Gastrocnemius medialis (tissue), 4 donors: Measurements from ENCODE around the gene FHOD3. TPM values are rescaled to one million over a fixed set of nuclear protein-coding genes. Genes with fewer than 3 reads are reported as not detected.
"Not testable (repeated sequence)": the region's sequence is repeated elsewhere in the genome, so short reads cannot be mapped to it uniquely, and the experiment has no call there.

Experiments
- ATAC-seq, 2 donors: fragments of 150-250 bp; one replicate each; pipeline ENCODE4 v1.9.1; 2016
- DNase-seq, 2 donors: peaks; one replicate each; pipeline ENCODE4 v3.0.0-alpha.2; 2019
- H3K27ac ChIP-seq, 4 donors: fragments of 200-600 bp; sonication (generic); 1 replicate in 1 of 4; 2 replicates in 3 of 4; pipeline ENCODE4 v1.5.1; 2016 to 2018; ENCODE audit warnings: mild to moderate bottlenecking in 2 of 4, moderate library complexity in 1 of 4
- H3K27me3 ChIP-seq, 3 donors: fragments of 200-600 bp; sonication (generic) in 2 of 3; 1 replicate in 1 of 3; 2 replicates in 2 of 3; pipeline versions ENCODE4 v1.5.1 to v1.6.0; 2016 to 2019; ENCODE audit warnings: mild to moderate bottlenecking in 1 of 3, moderate library complexity in 1 of 3
- H3K36me3 ChIP-seq, 2 donors: fragments of 200-600 bp; sonication (generic) in 1 of 2; one replicate each; pipeline ENCODE4 v1.5.1; 2017 to 2018
- H3K4me1 ChIP-seq, 2 donors: fragments of 200-600 bp; sonication (generic) in 1 of 2; one replicate each; pipeline ENCODE4 v1.5.1; 2016 to 2017; ENCODE audit warnings: mild to moderate bottlenecking in 2 of 2
- H3K4me3 ChIP-seq, 4 donors: fragments of 200-600 bp; sonication (generic) in 3 of 4; 1 replicate in 1 of 4; 2 replicates in 3 of 4; pipeline ENCODE4 v1.5.1; 2016 to 2019; ENCODE audit warnings: mild to moderate bottlenecking in 2 of 4
- H3K9me3 ChIP-seq, 3 donors: fragments of 200-600 bp; sonication (generic) in 2 of 3; 1 replicate in 1 of 3; 2 replicates in 2 of 3; pipeline ENCODE4 v1.5.1; 2016 to 2019
- POLR2A ChIP-seq, 2 donors: fragments of 450-650 bp; IDR thresholded peaks; one replicate each; pipeline ENCODE4 v1.6.1; 2017; ENCODE audit warnings: antibody characterized with exemption in 2 of 2, mild to moderate bottlenecking in 2 of 2, moderate library complexity in 2 of 2
- in situ Hi-C, 4 donors: fragments of 200-750 bp; cut with MboI; loops; one replicate each; pipeline versions ENCODE4 v1.15.0 to v1.8.0; 2017; ENCODE audit warnings: low sequenced_read_pairs in 4 of 4
- intact Hi-C: fragments of 100-400 bp; cut with DNase I; formaldehyde crosslinking; loops from one replicate; pipeline ENCODE4 v1.15.1; 2023; ENCODE audit warnings: low total_unique reads
- total RNA-seq, 4 donors: library from RNA; depleted of rRNA; stranded (reverse); fragments of >200 nt; gene quantifications; one replicate each; pipeline versions ENCODE4 v1.1.0 to v1.2.3, GENCODE V29; 2016
- TF ChIP-seq, protein P1 (sequence below), 5 experiments: fragments of 450-650 bp in 3 of 5; fragments of 200-600 bp in 2 of 5; sonication (generic) in 2 of 5; IDR thresholded peaks in 4 of 5; conservative IDR thresholded peaks in 1 of 5; 1 replicate in 4 of 5; 2 replicates in 1 of 5; pipeline ENCODE4 v1.5.1; 2016 to 2019; ENCODE audit warnings: antibody characterized with exemption in 5 of 5, mild to moderate bottlenecking in 3 of 5, moderate library complexity in 3 of 5

FHOD3 gene
- total RNA-seq, 4 donors from 2014 or later = 10.0 to 32.5 (median 17.0) TPM

GRCh38 chr18:36355511-36355910 is 58.0 kb downstream of the FHOD3 start:
- no peak for TF ChIP-seq POLR2A (IDR thresholded peaks at IDR 0.05)
- TF ChIP-seq, protein P1, sequence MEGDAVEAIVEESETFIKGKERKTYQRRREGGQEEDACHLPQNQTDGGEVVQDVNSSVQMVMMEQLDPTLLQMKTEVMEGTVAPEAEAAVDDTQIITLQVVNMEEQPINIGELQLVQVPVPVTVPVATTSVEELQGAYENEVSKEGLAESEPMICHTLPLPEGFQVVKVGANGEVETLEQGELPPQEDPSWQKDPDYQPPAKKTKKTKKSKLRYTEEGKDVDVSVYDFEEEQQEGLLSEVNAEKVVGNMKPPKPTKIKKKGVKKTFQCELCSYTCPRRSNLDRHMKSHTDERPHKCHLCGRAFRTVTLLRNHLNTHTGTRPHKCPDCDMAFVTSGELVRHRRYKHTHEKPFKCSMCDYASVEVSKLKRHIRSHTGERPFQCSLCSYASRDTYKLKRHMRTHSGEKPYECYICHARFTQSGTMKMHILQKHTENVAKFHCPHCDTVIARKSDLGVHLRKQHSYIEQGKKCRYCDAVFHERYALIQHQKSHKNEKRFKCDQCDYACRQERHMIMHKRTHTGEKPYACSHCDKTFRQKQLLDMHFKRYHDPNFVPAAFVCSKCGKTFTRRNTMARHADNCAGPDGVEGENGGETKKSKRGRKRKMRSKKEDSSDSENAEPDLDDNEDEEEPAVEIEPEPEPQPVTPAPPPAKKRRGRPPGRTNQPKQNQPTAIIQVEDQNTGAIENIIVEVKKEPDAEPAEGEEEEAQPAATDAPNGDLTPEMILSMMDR (IDR thresholded peaks at IDR 0.05 in 4 of 5, conservative IDR thresholded peaks at IDR 0.05 in 1 of 5) = no peak
- DNase-seq (no peak), ATAC-seq (no peak)
- H3K4me1 ChIP-seq = peaks cover 4 to 19% of the 10 kb centered on the region in 2 donors
- no peaks in the 10 kb centered on the region for H3K9me3 ChIP-seq
- no peak overlapping the region for H3K27ac ChIP-seq
- intact Hi-C loops (no loop called here), in situ Hi-C loops (no loop called here)
- no peaks in the 10 kb centered on the region for H3K27me3 ChIP-seq
- H3K36me3 ChIP-seq = no peaks in the 10 kb centered on the region
- H3K4me3 ChIP-seq = no peak overlapping the region

- DNase-seq, intact Hi-C loops, H3K9me3 ChIP-seq, ATAC-seq, H3K27me3 ChIP-seq, H3K27ac ChIP-seq, H3K4me3 ChIP-seq, in situ Hi-C loops, H3K36me3 ChIP-seq: not testable (repeated sequence)
- H3K4me1 ChIP-seq = peaks cover 0 to 16% of the 10 kb centered on the region in 2 donors
Observed at GRCh38 chr18:36356741-36357140, 59.2 kb downstream of the FHOD3 start.

DNA sequence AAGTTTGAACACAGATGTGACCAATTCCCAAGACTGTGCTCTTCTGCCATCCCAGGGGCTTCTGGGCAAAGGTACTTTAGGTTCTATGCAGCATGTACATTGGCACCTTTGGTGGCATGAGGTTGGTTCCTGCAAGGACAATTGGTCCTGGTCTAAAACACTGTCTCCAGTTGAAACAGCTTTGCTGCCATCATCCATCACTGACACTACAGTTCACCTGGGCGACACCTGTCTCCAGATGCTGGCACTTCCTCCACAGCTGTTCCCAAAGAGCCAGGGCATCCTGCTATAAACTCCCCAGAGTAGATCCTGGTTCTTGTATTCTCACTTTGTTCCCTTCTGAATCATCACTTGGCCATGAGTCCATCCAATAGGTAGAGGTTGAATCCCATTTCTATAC is 60.6 kb downstream of the FHOD3 start:
- TF ChIP-seq, protein P1 (IDR thresholded peaks at IDR 0.05 in 4 of 5, conservative IDR thresholded peaks at IDR 0.05 in 1 of 5) = no peak
- no peak for TF ChIP-seq POLR2A (IDR thresholded peaks at IDR 0.05)
- H3K27me3 ChIP-seq = no peaks in the 10 kb centered on the region
- H3K27ac ChIP-seq = no peak overlapping the region
- intact Hi-C loops = no loop called here
- no peaks in the 10 kb centered on the region for H3K9me3 ChIP-seq
- in situ Hi-C loops = no loop called here
- ATAC-seq (no peak), DNase-seq (no peak)
- H3K36me3 ChIP-seq = no peaks in the 10 kb centered on the region
- peaks cover 0 to 16% of the 10 kb centered on the region in 2 donors for H3K4me1 ChIP-seq
- no peak overlapping the region for H3K4me3 ChIP-seq

- Histone ChIP-seq H3K4me1 (peaks cover 0 to 16% of the 10 kb centered on the region in 2 donors), H3K27ac (no peak overlapping the region), H3K27me3 (no peaks in the 10 kb centered on the region), H3K4me3 (no peak overlapping the region), H3K9me3 (no peaks in the 10 kb centered on the region), H3K36me3 (no peaks in the 10 kb centered on the region)
- TF ChIP-seq, protein P1 (IDR thresholded peaks at IDR 0.05 in 4 of 5, conservative IDR thresholded peaks at IDR 0.05 in 1 of 5) = no peak
- TF ChIP-seq POLR2A (IDR thresholded peaks at IDR 0.05) = no peak
- intact Hi-C loops (no loop called here), in situ Hi-C loops (no loop called here)
- ATAC-seq (no peak), DNase-seq (no peak)
Observed at GRCh38 chr18:36360256-36360909, 62.9 kb downstream of the FHOD3 start.

DNA sequence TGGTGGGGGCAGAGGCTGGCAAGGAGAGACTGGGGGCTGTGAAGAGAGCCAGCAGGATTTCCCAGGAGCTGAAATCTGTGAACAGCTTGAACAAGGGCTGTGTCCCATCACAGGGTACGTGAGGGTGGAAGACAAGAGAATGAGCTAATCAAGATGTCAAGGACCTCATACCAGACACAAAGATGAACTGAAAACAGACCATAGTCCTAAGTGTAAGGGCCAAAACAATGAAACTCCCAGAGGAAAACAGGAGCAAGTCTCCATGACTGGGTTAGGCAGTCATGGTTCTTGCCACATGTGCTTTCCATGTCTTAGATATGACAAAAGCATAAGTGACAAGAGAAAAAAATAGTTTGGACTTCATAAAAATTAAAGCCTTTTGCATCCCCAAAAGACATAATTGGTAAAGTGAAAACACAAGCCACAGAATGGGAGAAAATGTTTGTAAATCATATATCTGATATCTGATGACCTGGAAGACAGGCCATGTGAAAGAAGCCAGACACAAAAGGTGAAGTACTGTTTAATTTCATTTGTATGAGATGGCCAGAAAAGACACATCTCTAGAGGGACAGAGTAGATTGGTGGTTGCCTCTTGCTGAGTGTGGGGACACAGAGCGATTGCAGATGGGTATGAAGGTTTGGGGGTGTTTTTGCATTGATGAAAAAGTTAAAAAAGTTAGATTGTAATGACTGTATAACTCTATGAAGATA is 67.6 kb downstream of the FHOD3 start:
- TF ChIP-seq, protein P1 (IDR thresholded peaks at IDR 0.05 in 4 of 5, conservative IDR thresholded peaks at IDR 0.05 in 1 of 5) = no peak
- no peak for TF ChIP-seq POLR2A (IDR thresholded peaks at IDR 0.05)
- in situ Hi-C loops = no loop called here
- ATAC-seq (no peak), DNase-seq (no peak)
- Histone ChIP-seq H3K27me3 (no peaks in the 10 kb centered on the region), H3K36me3 (no peaks in the 10 kb centered on the region), H3K9me3 (no peaks in the 10 kb centered on the region), H3K27ac (no peak overlapping the region), H3K4me3 (no peak overlapping the region), H3K4me1 (peaks cover 6 to 7% of the 10 kb centered on the region in 2 donors)
- intact Hi-C loops = no loop called here
